B cell (primary cell): ENCODE measurements around the gene SPP1. TPM values are rescaled to one million over a fixed set of nuclear protein-coding genes. Genes with fewer than 3 reads are reported as not detected.

Experiments used
- ATAC-seq: fragments of 200-7000 bp; cut with Tn5 transposase; one replicate; pipeline ENCODE4 v1.10.0; 2021; ENCODE audit warnings: low read depth, mild to moderate bottlenecking, moderate number of reproducible peaks, moderate library complexity
- CTCF ChIA-PET: fragments of 350-600 bp; sonication (Branson Sonifier 250); formaldehyde crosslinking; loops from one replicate; lab custom pipeline; 2021; ENCODE audit warnings: antibody characterized with exemption, inconsistent platforms; lab: Charles Lee
- POLR2A ChIA-PET: fragments of 350-600 bp; sonication (Branson Sonifier 250); formaldehyde crosslinking; loops from one replicate; lab custom pipeline; 2021; ENCODE audit warnings: antibody characterized with exemption; lab: Charles Lee
- DNase-seq: peaks from one replicate; pipeline ENCODE4 v3.0.0; 2013
- H2AFZ ChIP-seq: 2 replicates; pipeline ENCODE4 v1.6.1; 2012; ENCODE audit warnings: mild to moderate bottlenecking, low read depth, low read length; ENCODE audit not compliant: insufficient read depth, poor library complexity, severe bottlenecking
- H3K27ac ChIP-seq, 2 donors: 1 replicate in 1 of 2; 2 replicates in 1 of 2; pipeline ENCODE4 v1.5.1; 2012 to 2013; ENCODE audit warnings: low read length in 2 of 2, mild to moderate bottlenecking in 2 of 2, moderate library complexity in 1 of 2
- H3K27me3 ChIP-seq, 4 experiments: fragments of 200-600 bp in 1 of 4; sonication (generic) in 1 of 4; replicated peaks in 1 of 4; 1 replicate in 2 of 4; 2 replicates in 2 of 4; pipeline versions ENCODE4 v1.6.1 to v1.7.0; 2013 to 2016; ENCODE audit warnings: low read length in 3 of 4, mild to moderate bottlenecking in 2 of 4, mixed read lengths in 1 of 4, moderate library complexity in 1 of 4; ENCODE audit not compliant: insufficient read depth in 4 of 4, control insufficient read depth in 3 of 4; ENCODE audit errors: control extremely low read depth in 1 of 4
- H3K36me3 ChIP-seq, 2 experiments: replicated peaks in 1 of 2; 1 replicate in 1 of 2; 2 replicates in 1 of 2; pipeline versions ENCODE4 v1.6.1 to v1.7.1; 2013; ENCODE audit warnings: low read length in 1 of 2; ENCODE audit not compliant: insufficient read depth in 2 of 2, control insufficient read depth in 1 of 2; ENCODE audit errors: control extremely low read depth in 1 of 2, extremely low read depth in 1 of 2
- H3K4me1 ChIP-seq, 2 donors: fragments of 200-600 bp in 1 of 2; sonication (generic) in 1 of 2; 1 replicate in 1 of 2; 2 replicates in 1 of 2; pipeline versions ENCODE4 v1.5.1 to v1.6.1; 2013 to 2017; ENCODE audit warnings: low read length in 2 of 2; ENCODE audit not compliant: control insufficient read depth in 2 of 2, insufficient read depth in 2 of 2
- H3K4me2 ChIP-seq: replicated peaks from 2 replicates; pipeline ENCODE3; 2012; ENCODE audit warnings: mild to moderate bottlenecking, low read depth, low read length; ENCODE audit not compliant: poor library complexity, severe bottlenecking
- H3K4me3 ChIP-seq, 5 experiments: fragments of 200-600 bp in 1 of 5; sonication (generic) in 1 of 5; 1 replicate in 3 of 5; 2 replicates in 2 of 5; pipeline versions ENCODE4 v1.5.1 to v1.7.0; 2011 to 2016; ENCODE audit warnings: low read length in 4 of 5, mild to moderate bottlenecking in 4 of 5, low read depth in 2 of 5, control low read depth in 1 of 5, moderate library complexity in 1 of 5; ENCODE audit not compliant: insufficient read depth in 1 of 5; ENCODE audit errors: control extremely low read depth in 1 of 5, extremely low read depth in 1 of 5
- H3K79me2 ChIP-seq: fragments of 200-600 bp; sonication (generic); one replicate; pipeline ENCODE4 v1.6.0; 2016; ENCODE audit warnings: low read length; ENCODE audit not compliant: control insufficient read depth, insufficient read depth
- H3K9ac ChIP-seq: fragments of 200-600 bp; sonication (generic); 2 replicates; pipeline ENCODE4 v1.6.1; 2017; ENCODE audit warnings: mild to moderate bottlenecking, low read length, moderate library complexity
- H3K9me3 ChIP-seq, 3 donors: one replicate each; pipeline versions ENCODE4 v1.6.1 to v1.7.1; 2013; ENCODE audit warnings: low read length in 2 of 3; ENCODE audit not compliant: control insufficient read depth in 2 of 3, insufficient read depth in 1 of 3; ENCODE audit errors: control extremely low read depth in 1 of 3
- H4K20me1 ChIP-seq: 2 replicates; pipeline ENCODE4 v1.6.0; 2012; ENCODE audit warnings: mild to moderate bottlenecking, low read length; ENCODE audit not compliant: insufficient read depth, control insufficient read depth, poor library complexity, severe bottlenecking
- H3K27ac Mint-ChIP-seq: one replicate; pipeline ENCODE4 v1.8.0; 2021; ENCODE audit warnings: mixed read lengths
- H3K27me3 Mint-ChIP-seq: one replicate; pipeline ENCODE4 v1.8.0; 2021; ENCODE audit warnings: mixed read lengths
- H3K4me1 Mint-ChIP-seq: one replicate; pipeline ENCODE4 v1.8.0; 2021; ENCODE audit warnings: mixed read lengths
- H3K4me3 Mint-ChIP-seq: one replicate; pipeline ENCODE4 v1.8.0; 2021; ENCODE audit warnings: mixed read lengths
- H3K9me3 Mint-ChIP-seq: one replicate; pipeline ENCODE4 v1.8.0; 2022; ENCODE audit warnings: mixed read lengths; ENCODE audit not compliant: insufficient read depth
- CTCF ChIP-seq: fragments of 200-600 bp; IDR thresholded peaks from one replicate; pipeline ENCODE4 v1.8.0; 2022; ENCODE audit warnings: antibody characterized with exemption, mild to moderate bottlenecking
- EZH2 ChIP-seq: IDR thresholded peaks from 2 replicates; pipeline ENCODE4 v1.6.1; 2012; ENCODE audit warnings: borderline replicate concordance, low read depth, mild to moderate bottlenecking, moderate library complexity, low read length; ENCODE audit not compliant: insufficient read depth, poor library complexity, severe bottlenecking
- WGBS: methylation state at CpG from one replicate; pipeline ENCODE4 v1.1.5; 2013; ENCODE audit warnings: missing lambda C conversion rate; ENCODE audit not compliant: insufficient coverage; 5-methylcytosine and 5-hydroxymethylcytosine counted together
- intact Hi-C: fragments of 100-400 bp; cut with micrococcal nuclease; formaldehyde crosslinking; loops from one replicate; pipeline ENCODE4 v1.10.0; 2022
- polyA plus RNA-seq: library from polyadenylated mRNA; depleted of rRNA; stranded (reverse); fragments of >200 nt; gene quantifications from 2 replicates; pipeline ENCODE4 v1.2.3, GENCODE V29; 2012
- total RNA-seq, 2 donors: library from RNA; stranded (reverse); fragments of 120-200 nt in 1 of 2; gene quantifications; 1 replicate in 1 of 2; 2 replicates in 1 of 2; pipeline versions ENCODE4 v1.2.3 to v1.2.4, GENCODE V29; 2013 to 2022

The SPP1 gene
- total and polyA plus RNA-seq, 2 donors (not counting 1 experiment from before 2014, with no cell fraction given), result not detected

- H3K9me3 Mint-ChIP-seq, result no peaks in the 10 kb centered on the region
- intact Hi-C loops, result no loop called here
- no peak for DNase-seq
- H3K9me3 ChIP-seq, result no peaks in the 10 kb centered on the region
- no peaks in the 10 kb centered on the region for H3K27me3 ChIP-seq
- H3K36me3 ChIP-seq, result no peaks in the 10 kb centered on the region
- H3K4me2 ChIP-seq, result no peak overlapping the region
- H3K4me3 ChIP-seq, result no peak overlapping the region
- peaks cover 3% of the 10 kb centered on the region for H3K27me3 Mint-ChIP-seq
- no peak overlapping the region for H3K9ac ChIP-seq
- no peaks in the 10 kb centered on the region for H3K79me2 ChIP-seq
- POLR2A ChIA-PET, result no interaction called here
- no peaks in the 10 kb centered on the region for H3K4me1 ChIP-seq
- no peak overlapping the region for H3K27ac ChIP-seq
- no peak overlapping the region for H2AFZ ChIP-seq
- CTCF ChIA-PET, result no interaction called here
- no peaks in the 10 kb centered on the region for H4K20me1 ChIP-seq
- H3K27ac Mint-ChIP-seq, result no peak overlapping the region
- TF ChIP-seq EZH2, result no peak
- TF ChIP-seq CTCF, result no peak
- WGBS, result 71% methylated on average over 3 of the region's 6 CpGs
- no peak for ATAC-seq
- H3K4me1 Mint-ChIP-seq, result no peaks in the 10 kb centered on the region
- no peak overlapping the region for H3K4me3 Mint-ChIP-seq
These were observed 27.9 kb upstream of the SPP1 start for GRCh38 chr4:87947381-87948160.

GRCh38 chr4:87949961-87950360 lies 25.6 kb upstream of the SPP1 start:
- Histone ChIP-seq H3K4me2 (no peak overlapping the region), H3K27me3 (no peaks in the 10 kb centered on the region), H3K4me3 (no peak overlapping the region), H3K9ac (no peak overlapping the region), H3K4me1 (no peaks in the 10 kb centered on the region), H3K27ac (no peak overlapping the region), H3K9me3 (no peaks in the 10 kb centered on the region), H2AFZ (no peak overlapping the region), H4K20me1 (no peaks in the 10 kb centered on the region), H3K36me3 (no peaks in the 10 kb centered on the region), H3K79me2 (no peaks in the 10 kb centered on the region)
- Mint-ChIP-seq H3K4me3 (no peak overlapping the region), H3K9me3 (no peaks in the 10 kb centered on the region), H3K4me1 (no peaks in the 10 kb centered on the region), H3K27me3 (peaks cover 3% of the 10 kb centered on the region), H3K27ac (no peak overlapping the region)
- TF ChIP-seq CTCF (no peak), EZH2 (no peak)
- POLR2A ChIA-PET, result no interaction called here
- WGBS, result no CpG with 5 or more reads among the region's 1 CpG
- no peak for ATAC-seq
- CTCF ChIA-PET, result no interaction called here
- intact Hi-C loops, result no loop called here
- DNase-seq, result no peak
